K562 (cell line): ENCODE data around the gene AP2M1. TPM values are rescaled to one million over a fixed set of nuclear protein-coding genes. Genes with fewer than 3 reads are reported as not detected.

Experiments used
- ATAC-seq: fragments of 200-7000 bp; cut with Tn5 transposase; 3 replicates; pipeline ENCODE4 v1.9.1; 2020; ENCODE audit warnings: moderate library complexity
- BruUV-seq: library from RNA; stranded (reverse); fragments of 400-500 nt; replicated peaks from 2 replicates; lab custom pipeline; 2021; lab: Mats Ljungman, UMichigan
- CTCF ChIA-PET: fragments of 300-600 bp; formaldehyde crosslinking; extraction: SDS; loops from one replicate; lab custom pipeline; 2021; ENCODE audit warnings: low intra/inter-chr PET ratio; lab: Yijun Ruan, JAX
- POLR2A ChIA-PET: fragments of 300-600, 350-650 bp; sonication (Branson Sonifier 250); formaldehyde crosslinking; extraction: SDS; loops from one replicate; lab custom pipeline; 2021; ENCODE audit warnings: antibody characterized with exemption, inconsistent platforms; lab: Yijun Ruan, JAX
- DNase-seq, 4 experiments: peaks; one replicate each; pipeline versions ENCODE4 v3.0.0 to v3.0.0-alpha.2; 2011 to 2018; ENCODE audit warnings: low spot score in 3 of 4, mixed read lengths in 3 of 4; ENCODE audit errors: extremely low read depth in 1 of 4
- FAIRE-seq: peaks from 2 replicates; lab custom pipeline; 2011; peaks lifted over from hg19 to GRCh38; lab: Jason Lieb, UNC
- H2AFZ ChIP-seq: 2 replicates; pipeline ENCODE4 v1.6.0; 2011; ENCODE audit warnings: low read depth, low read length, control low read depth, inconsistent platforms
- H3K27ac ChIP-seq: fragments of 200-600 bp; 3 replicates; pipeline ENCODE4 v1.8.0; 2011; ENCODE audit warnings: low read depth, mild to moderate bottlenecking, control low read depth, inconsistent platforms, low read length, moderate library complexity, mixed read lengths; ENCODE audit errors: extremely low read depth
- H3K27me3 ChIP-seq, 2 experiments: fragments of 300-600 bp in 1 of 2; 2 replicates in 1 of 2; 3 replicates in 1 of 2; pipeline versions ENCODE4 v1.6.0 to v1.8.0; 2011; ENCODE audit warnings: inconsistent platforms in 2 of 2, low read length in 2 of 2, mild to moderate bottlenecking in 1 of 2, mixed read lengths in 1 of 2, moderate library complexity in 1 of 2; ENCODE audit not compliant: control insufficient read depth in 2 of 2, insufficient read depth in 2 of 2
- H3K36me3 ChIP-seq: fragments of 300-600 bp; 3 replicates; pipeline ENCODE4 v1.8.0; 2011; ENCODE audit warnings: mild to moderate bottlenecking, low read length, inconsistent platforms; ENCODE audit not compliant: control insufficient read depth, insufficient read depth
- H3K4me1 ChIP-seq, 2 experiments: fragments of 200-600 bp in 1 of 2; replicated peaks in 1 of 2; 2 replicates in 1 of 2; 3 replicates in 1 of 2; pipeline versions ENCODE4 v1.5.1 to v1.8.0; 2011; ENCODE audit warnings: inconsistent platforms in 2 of 2, low read length in 2 of 2, mild to moderate bottlenecking in 1 of 2, mixed read lengths in 1 of 2, moderate library complexity in 1 of 2; ENCODE audit not compliant: control insufficient read depth in 2 of 2, insufficient read depth in 2 of 2
- H3K4me2 ChIP-seq: 2 replicates; pipeline ENCODE4 v1.6.1; 2011; ENCODE audit warnings: low read length, control low read depth, inconsistent platforms, mixed read lengths; ENCODE audit not compliant: insufficient read depth
- H3K4me3 ChIP-seq: fragments of 200-600 bp; sonication (generic), shearing (Covaris generic); 2 replicates; pipeline ENCODE4 v1.5.1; 2016; ENCODE audit warnings: control low read depth, inconsistent platforms
- H3K79me2 ChIP-seq: fragments of 200-600 bp; 3 replicates; pipeline ENCODE4 v1.8.0; 2011; ENCODE audit warnings: low read length, inconsistent platforms; ENCODE audit not compliant: control insufficient read depth, insufficient read depth
- H3K9ac ChIP-seq, 2 experiments: 2 replicates each; pipeline versions ENCODE4 v1.6.0 to v1.6.1; 2011; ENCODE audit warnings: low read depth in 2 of 2, low read length in 2 of 2, control low read depth in 1 of 2, inconsistent platforms in 1 of 2, mild to moderate bottlenecking in 1 of 2, mixed read lengths in 1 of 2; ENCODE audit not compliant: insufficient read depth in 1 of 2
- H3K9me1 ChIP-seq: one replicate; pipeline ENCODE4 v1.6.0; 2011; ENCODE audit warnings: inconsistent platforms, mild to moderate bottlenecking, low read length, moderate library complexity; ENCODE audit not compliant: control insufficient read depth, insufficient read depth
- H3K9me3 ChIP-seq: replicated peaks from 2 replicates; pipeline ENCODE4 v1.5.1; 2011; ENCODE audit warnings: low read depth, low read length, inconsistent platforms; ENCODE audit not compliant: control insufficient read depth, insufficient read depth
- H4K20me1 ChIP-seq: replicated peaks from 2 replicates; pipeline ENCODE4 v1.6.1; 2011; ENCODE audit warnings: low read length, inconsistent platforms, mixed read lengths; ENCODE audit not compliant: control insufficient read depth, insufficient read depth
- NFYB ChIP-seq: IDR thresholded peaks from 2 replicates; pipeline ENCODE4 v1.6.1; 2011; ENCODE audit warnings: mild to moderate bottlenecking, moderate library complexity; ENCODE audit not compliant: insufficient read length; ENCODE audit errors: extremely low read depth
- ZNF146 ChIP-seq: IDR thresholded peaks from one replicate; pipeline ENCODE4 v1.6.1; 2018; ENCODE audit warnings: missing compliant biosample characterization; ENCODE audit not compliant: unreplicated experiment
- ZSCAN32 ChIP-seq: fragments of 450-650 bp; formaldehyde crosslinking; IDR thresholded peaks from 2 replicates; pipeline ENCODE4 v1.4.0; 2020; ENCODE audit warnings: mild to moderate bottlenecking, moderate library complexity
- WGBS: fragments of 100-300 bp; shearing (Covaris generic); methylation state at CpG from one replicate; pipeline ENCODE4 v1.1.6; 2016; ENCODE audit warnings: low coverage, mixed read lengths; ENCODE audit not compliant: insufficient coverage; ENCODE audit errors: missing lambda C conversion rate; 5-methylcytosine and 5-hydroxymethylcytosine counted together
- in situ Hi-C: fragments of 300-500 bp; cut with MboI; formaldehyde crosslinking; loops from 4 replicates; pipeline ENCODE4 v1.15.0; 2018; ENCODE audit warnings: inconsistent platforms, mixed read lengths
- intact Hi-C: fragments of 100-400 bp; cut with micrococcal nuclease; formaldehyde crosslinking; loops from 2 replicates; pipeline ENCODE4 v1.14.2; 2022
- polyA plus RNA-seq, 8 experiments: library from polyadenylated mRNA; depleted of rRNA in 4 of 8; stranded (reverse) in 5 of 8; unstranded in 3 of 8; fragments of >200 nt; fragmentation: Nextera tagmentation in 2 of 8; fragmentation: Illumina TruSeq in 1 of 8; extraction: Ambion mirVana in 2 of 8; extraction: Trizol in 1 of 8; gene quantifications; 2 replicates each; pipeline versions ENCODE4 v1.2.1 to v1.2.3, GENCODE V29; 2011 to 2014; ENCODE audit warnings: inconsistent platforms in 1 of 8, missing spikeins in 1 of 8
- total RNA-seq, 7 experiments: library from RNA; depleted of rRNA in 6 of 7; stranded (reverse); fragments of >200 nt in 6 of 7; fragmentation: Illumina TruSeq in 2 of 7; extraction: Trizol in 2 of 7; gene quantifications; 2 replicates each; pipeline versions ENCODE4 v1.2.1 to v1.2.3, GENCODE V29; 2011 to 2021; ENCODE audit warnings: low replicate concordance in 1 of 7
- TF ChIP-seq, protein P1 (sequence below): sonication (generic); formaldehyde crosslinking; IDR thresholded peaks from 2 replicates; pipeline ENCODE4 v1.8.0; 2022; ENCODE audit warnings: missing genetic modification reagents, mild to moderate bottlenecking, borderline replicate concordance
- TF ChIP-seq, protein P2 (sequence below): fragments of 250-450 bp; sonication (Bioruptor Pico); IDR thresholded peaks from 2 replicates; pipeline ENCODE4 v1.5.0; 2021

The AP2M1 gene
- total and polyA plus RNA-seq, 9 of the 15 experiments (the other 6 are each of a cell fraction or from before 2014, with no cell fraction given), result 118 to 505 (median 296) TPM

DNA sequence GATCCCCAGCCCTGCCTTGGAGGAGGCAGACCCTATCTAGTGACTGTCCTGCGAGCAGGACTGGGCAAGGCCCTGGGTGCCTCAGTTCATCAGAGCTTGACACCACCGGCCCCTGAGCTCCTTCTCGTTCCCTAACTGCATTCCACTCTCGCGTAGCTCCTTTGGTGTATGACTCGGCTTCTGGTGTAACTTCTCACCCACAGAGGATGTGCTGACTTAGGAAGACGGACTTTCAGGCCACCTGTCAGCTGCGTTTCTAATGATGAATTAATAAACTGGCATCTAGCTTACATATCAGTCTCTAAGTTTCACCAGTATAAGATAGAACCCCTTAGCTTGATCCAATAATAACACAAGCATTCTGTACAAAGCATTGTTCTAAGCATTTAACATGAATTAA, 28.9 kb downstream of the AP2M1 start:
- Histone ChIP-seq H3K36me3 (no peaks in the 10 kb centered on the region), H2AFZ (peak overlapping the region; percentile 1; the same call in 1 of the 2 replicates), H3K79me2 (no peaks in the 10 kb centered on the region), H3K4me1 (no peaks in the 10 kb centered on the region), H3K9me3 (no peaks in the 10 kb centered on the region), H4K20me1 (no peaks in the 10 kb centered on the region), H3K9me1 (no peaks in the 10 kb centered on the region), H3K27me3 (peaks cover 36 to 50% of the 10 kb centered on the region in 2 experiments), H3K9ac (peak overlapping the region in 1 of 2 experiments; percentile 7; a peak in 1 of 4 replicates)
- in situ Hi-C loops (no loop called here), intact Hi-C loops (no loop called here)
- no peak for DNase-seq
- BruUV-seq, result no TSS peak
- WGBS, result 5% methylated on average over 8 of the region's 8 CpGs
- FAIRE-seq, result no peak
- POLR2A ChIA-PET, result interaction anchor here (1.2 to 1.8 kb wide), 2 partner anchors 9 to 18 kb away, joined by 4 to 8 read pairs; partner anchors contain the start of gene ABCF3
- CTCF ChIA-PET, result no interaction called here
- no peak for TF ChIP-seq ZSCAN32 (CRISPR knock-in tag)
- TF ChIP-seq ZNF146 (CRISPR knock-in tag), result no peak
- TF ChIP-seq NFYB, result no peak
- TF ChIP-seq, protein P1, sequence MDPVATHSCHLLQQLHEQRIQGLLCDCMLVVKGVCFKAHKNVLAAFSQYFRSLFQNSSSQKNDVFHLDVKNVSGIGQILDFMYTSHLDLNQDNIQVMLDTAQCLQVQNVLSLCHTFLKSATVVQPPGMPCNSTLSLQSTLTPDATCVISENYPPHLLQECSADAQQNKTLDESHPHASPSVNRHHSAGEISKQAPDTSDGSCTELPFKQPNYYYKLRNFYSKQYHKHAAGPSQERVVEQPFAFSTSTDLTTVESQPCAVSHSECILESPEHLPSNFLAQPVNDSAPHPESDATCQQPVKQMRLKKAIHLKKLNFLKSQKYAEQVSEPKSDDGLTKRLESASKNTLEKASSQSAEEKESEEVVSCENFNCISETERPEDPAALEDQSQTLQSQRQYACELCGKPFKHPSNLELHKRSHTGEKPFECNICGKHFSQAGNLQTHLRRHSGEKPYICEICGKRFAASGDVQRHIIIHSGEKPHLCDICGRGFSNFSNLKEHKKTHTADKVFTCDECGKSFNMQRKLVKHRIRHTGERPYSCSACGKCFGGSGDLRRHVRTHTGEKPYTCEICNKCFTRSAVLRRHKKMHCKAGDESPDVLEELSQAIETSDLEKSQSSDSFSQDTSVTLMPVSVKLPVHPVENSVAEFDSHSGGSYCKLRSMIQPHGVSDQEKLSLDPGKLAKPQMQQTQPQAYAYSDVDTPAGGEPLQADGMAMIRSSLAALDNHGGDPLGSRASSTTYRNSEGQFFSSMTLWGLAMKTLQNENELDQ (CRISPR knock-in tag), result no peak
- TF ChIP-seq, protein P2, sequence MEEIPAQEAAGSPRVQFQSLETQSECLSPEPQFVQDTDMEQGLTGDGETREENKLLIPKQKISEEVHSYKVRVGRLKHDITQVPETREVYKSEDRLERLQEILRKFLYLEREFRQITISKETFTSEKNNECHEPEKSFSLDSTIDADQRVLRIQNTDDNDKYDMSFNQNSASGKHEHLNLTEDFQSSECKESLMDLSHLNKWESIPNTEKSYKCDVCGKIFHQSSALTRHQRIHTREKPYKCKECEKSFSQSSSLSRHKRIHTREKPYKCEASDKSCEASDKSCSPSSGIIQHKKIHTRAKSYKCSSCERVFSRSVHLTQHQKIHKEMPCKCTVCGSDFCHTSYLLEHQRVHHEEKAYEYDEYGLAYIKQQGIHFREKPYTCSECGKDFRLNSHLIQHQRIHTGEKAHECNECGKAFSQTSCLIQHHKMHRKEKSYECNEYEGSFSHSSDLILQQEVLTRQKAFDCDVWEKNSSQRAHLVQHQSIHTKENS (CRISPR knock-in tag), result no peak
- TF ChIP-seq, all 486 proteins: peak for 0
- Histone ChIP-seq H3K4me3 (no peak overlapping the region), H3K4me2 (no peak overlapping the region; the same call in 1 of the 2 replicates), H3K27ac (no peak overlapping the region)
- ATAC-seq, result peak; percentile 38; the same call in 1 of the 3 replicates
